Measurements from ENCODE around the gene ZNF440. TPM values are rescaled to one million over a fixed set of nuclear protein-coding genes. Genes with fewer than 3 reads are reported as not detected.

The ZNF440 gene
- 11.6 and 11.9 TPM in 2 replicates for total RNA-seq (2014; rRNA removed)
- percentile 88 among the genes with signal in this experiment for Bru-seq, nascent RNA
- BruChase-seq, experiment 1, labeled RNA remaining after a 6-hour chase = percentile 87 among the genes with signal in this experiment
- BruChase-seq, experiment 2, labeled RNA remaining after a 2-hour chase = percentile 93 among the genes with signal in this experiment
- long read RNA-seq, full-length matches to known transcripts = 14 of 28 reads
- long read RNA-seq, partial matches to known transcripts = 0 of 28 reads
- long read RNA-seq, other reads (novel, unspliced or antisense) = 14 of 28 reads

DNA sequence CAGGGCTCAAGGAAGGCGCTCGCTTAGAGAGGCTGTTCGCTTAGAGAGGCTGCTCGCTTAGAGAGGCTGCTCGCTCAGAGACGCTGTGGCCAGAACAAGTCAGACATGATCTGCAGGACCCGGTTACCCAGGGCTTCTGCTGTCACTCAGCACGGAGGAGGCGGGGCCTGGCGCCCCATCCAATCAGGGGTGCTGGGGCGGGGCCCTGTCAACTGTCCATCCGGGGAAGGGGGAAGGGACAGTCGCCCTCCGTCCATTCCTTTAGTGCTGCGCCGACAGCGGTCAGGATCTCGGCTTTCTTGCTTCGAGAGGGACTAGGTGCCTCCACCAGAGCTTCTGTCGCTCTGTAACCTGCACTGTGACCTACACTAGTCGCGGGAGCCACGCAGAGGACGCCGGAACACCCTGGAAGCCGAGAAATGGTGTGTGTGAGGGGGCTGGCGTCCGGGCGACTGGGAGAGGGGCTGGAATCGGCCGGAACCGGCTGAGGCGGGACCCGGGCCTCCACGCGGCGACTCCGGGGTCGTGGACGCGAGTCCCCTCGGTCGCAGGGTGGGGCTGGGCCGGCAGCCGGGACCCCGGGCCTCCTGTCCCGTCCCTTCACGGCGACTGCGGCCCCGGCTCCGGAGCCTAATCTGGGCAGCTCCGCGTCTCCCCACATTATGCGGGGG, at the start of gene ZNF440:
TSS of gene ZNF440 (plus strand) at position 245 of the 671 bp plus-strand sequence. CDS start at position 420, 175 bp downstream.
- TSS peak; percentile 64 for BruUV-seq (replicated peaks)
- Histone ChIP-seq H3K4me1 (ENCODE audit: insufficient read depth, low read length) (no peaks in the 10 kb centered on the region; the same call in 1 of the 2 replicates), H3F3A (ENCODE audit: low read length, unreplicated experiment) (no peaks in the 10 kb centered on the region), H3K27me3 (ENCODE audit: low read length) (no peaks in the 10 kb centered on the region), H3K79me2 (ENCODE audit: low read length) (peaks cover 17% of the 10 kb centered on the region), H4K20me1 (ENCODE audit: low read length) (no peaks in the 10 kb centered on the region), H3K27ac (ENCODE audit: low read length) (no peak within 1 kb of the TSS), H3K4me3 (ENCODE audit: low read length) (peak within 1 kb of the TSS; percentile 78), H3K36me3 (ENCODE audit: low read depth, low read length) (peaks cover 24% of the 10 kb centered on the region), H2AFZ (ENCODE audit: low read length) (peak within 1 kb of the TSS; percentile 91), H3K9me3 (ENCODE audit: low read length) (peaks cover 16% of the 10 kb centered on the region; the same call in 1 of the 2 replicates), H3K4me2 (ENCODE audit: low read length) (peak within 1 kb of the TSS; percentile 86), H3K9ac (ENCODE audit: low read length) (peak within 1 kb of the TSS; percentile 62), H3K9me2 (replicated peaks; ENCODE audit: low read length) (no peaks in the 10 kb centered on the region)
- intact Hi-C loops (cut with micrococcal nuclease) = no loop called here
- CTCF ChIA-PET = interaction anchor here (1.8 kb wide), 1 partner anchor 17 kb away, joined by 17 read pairs; no protein-coding TSS in a partner anchor
- POLR2A ChIA-PET (ENCODE audit: unreplicated experiment) = interaction anchor here (0.5 to 0.6 kb wide), 2 partner anchors 17 to 945 kb away, joined by 3 to 5 read pairs; no protein-coding TSS in a partner anchor
- peak; percentile 98 for DNase-seq
- TF ChIP-seq, protein P1, sequence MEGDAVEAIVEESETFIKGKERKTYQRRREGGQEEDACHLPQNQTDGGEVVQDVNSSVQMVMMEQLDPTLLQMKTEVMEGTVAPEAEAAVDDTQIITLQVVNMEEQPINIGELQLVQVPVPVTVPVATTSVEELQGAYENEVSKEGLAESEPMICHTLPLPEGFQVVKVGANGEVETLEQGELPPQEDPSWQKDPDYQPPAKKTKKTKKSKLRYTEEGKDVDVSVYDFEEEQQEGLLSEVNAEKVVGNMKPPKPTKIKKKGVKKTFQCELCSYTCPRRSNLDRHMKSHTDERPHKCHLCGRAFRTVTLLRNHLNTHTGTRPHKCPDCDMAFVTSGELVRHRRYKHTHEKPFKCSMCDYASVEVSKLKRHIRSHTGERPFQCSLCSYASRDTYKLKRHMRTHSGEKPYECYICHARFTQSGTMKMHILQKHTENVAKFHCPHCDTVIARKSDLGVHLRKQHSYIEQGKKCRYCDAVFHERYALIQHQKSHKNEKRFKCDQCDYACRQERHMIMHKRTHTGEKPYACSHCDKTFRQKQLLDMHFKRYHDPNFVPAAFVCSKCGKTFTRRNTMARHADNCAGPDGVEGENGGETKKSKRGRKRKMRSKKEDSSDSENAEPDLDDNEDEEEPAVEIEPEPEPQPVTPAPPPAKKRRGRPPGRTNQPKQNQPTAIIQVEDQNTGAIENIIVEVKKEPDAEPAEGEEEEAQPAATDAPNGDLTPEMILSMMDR (conservative IDR thresholded peaks at IDR 0.05; ENCODE audit: low read depth, low read length) = no peak
- TF ChIP-seq EZH2 (IDR thresholded peaks at IDR 0.05; ENCODE audit: low read length, unreplicated experiment) = no peak
- TF ChIP-seq EZH2phosphoT487 (IDR thresholded peaks at IDR 0.05; ENCODE audit: borderline replicate concordance, low read length) = no peak
- ATAC-seq = peak; percentile 99

DNA sequence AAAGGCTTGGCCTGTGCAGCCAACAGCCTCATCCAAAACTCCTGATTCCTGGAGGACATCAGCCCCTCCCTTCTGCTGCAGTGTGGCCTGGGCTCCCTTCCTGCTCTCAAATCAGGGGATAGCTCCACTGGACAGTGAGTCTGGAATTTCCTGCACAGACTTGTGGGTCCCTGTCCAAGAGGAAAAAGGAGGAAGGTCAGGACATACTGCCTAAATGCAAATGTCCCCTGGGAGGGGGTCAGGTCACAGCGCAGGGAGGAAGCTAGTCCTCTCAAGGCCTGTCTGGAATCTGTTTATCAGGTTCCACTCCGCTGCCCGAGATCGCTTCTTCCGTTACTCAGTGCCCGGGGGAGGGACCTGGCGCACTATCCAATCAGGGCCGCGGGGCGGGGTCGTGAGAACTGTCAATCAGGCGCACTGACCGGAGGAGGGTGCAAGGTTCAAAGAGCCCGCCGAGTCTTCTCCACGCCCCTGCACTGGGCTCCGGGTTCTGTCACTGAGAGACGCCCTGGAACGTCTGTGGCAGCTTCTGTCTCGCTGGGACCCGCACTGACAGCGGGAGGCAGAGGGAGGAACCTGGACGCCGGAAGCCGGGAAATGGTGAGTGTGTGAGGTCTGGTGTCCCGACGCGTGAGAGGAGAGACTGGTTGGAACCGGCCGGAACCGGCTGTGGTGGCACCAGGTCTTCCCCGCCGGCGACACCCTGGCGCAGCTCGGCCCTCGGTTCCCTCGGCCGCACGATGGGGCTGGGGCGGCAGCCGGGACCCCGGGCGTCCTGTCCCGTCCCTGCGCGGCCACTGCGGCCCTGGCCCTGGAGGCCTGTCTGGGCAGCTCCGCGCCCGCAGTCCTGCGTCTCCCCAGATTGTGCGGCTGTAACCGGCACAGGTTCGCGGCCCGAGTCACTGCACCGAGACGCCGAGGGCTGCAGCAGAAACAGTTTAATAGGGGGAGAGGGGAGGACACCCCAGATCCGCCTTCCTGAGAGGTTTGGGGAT, 47.2 kb upstream of the ZNF440 start, which contains the start of gene ZNF441:
TSS of gene ZNF441 (plus strand) at position 404 of the 995 bp plus-strand sequence. CDS start at position 598, 194 bp downstream.
- Histone ChIP-seq H3K27ac (ENCODE audit: low read length) (peak within 1 kb of the TSS; percentile 49), H2AFZ (ENCODE audit: low read length) (peak within 1 kb of the TSS; percentile 89), H3K4me2 (ENCODE audit: low read length) (peak within 1 kb of the TSS; percentile 92), H3K9me3 (ENCODE audit: low read length) (peaks cover 21% of the 10 kb centered on the region), H4K20me1 (ENCODE audit: low read length) (no peaks in the 10 kb centered on the region), H3K79me2 (ENCODE audit: low read length) (peaks cover 22% of the 10 kb centered on the region), H3K9ac (ENCODE audit: low read length) (peak within 1 kb of the TSS; percentile 81), H3K36me3 (ENCODE audit: low read depth, low read length) (peaks cover 20% of the 10 kb centered on the region; the same call in 1 of the 2 replicates), H3K4me3 (ENCODE audit: low read length) (peak within 1 kb of the TSS; percentile 77), H3F3A (ENCODE audit: low read length, unreplicated experiment) (no peaks in the 10 kb centered on the region), H3K27me3 (ENCODE audit: low read length) (no peaks in the 10 kb centered on the region), H3K4me1 (ENCODE audit: insufficient read depth, low read length) (peaks cover 8% of the 10 kb centered on the region; the same call in 1 of the 2 replicates), H3K9me2 (replicated peaks; ENCODE audit: low read length) (no peaks in the 10 kb centered on the region)
- DNase-seq (peak; percentile 98), ATAC-seq (peak; percentile 97)
- ChIA-PET CTCF (interaction anchor here (0.6 to 1.1 kb wide), 2 partner anchors 31 to 557 kb away, joined by 3 read pairs; no protein-coding TSS in a partner anchor), POLR2A (ENCODE audit: unreplicated experiment) (interaction anchor here (0.5 to 0.6 kb wide), 5 partner anchors 27 to 607 kb away, joined by 3 to 7 read pairs (median 4); no protein-coding TSS in a partner anchor)
- intact Hi-C loops (cut with micrococcal nuclease) = loop anchor here (1.0 kb wide), 2 partner anchors 28 to 67 kb away; no protein-coding TSS in a partner anchor
- TF ChIP-seq EZH2phosphoT487 (IDR thresholded peaks at IDR 0.05; ENCODE audit: borderline replicate concordance, low read length) (no peak), EZH2 (IDR thresholded peaks at IDR 0.05; ENCODE audit: low read length, unreplicated experiment) (no peak)
- TF ChIP-seq, protein P1 (conservative IDR thresholded peaks at IDR 0.05; ENCODE audit: low read depth, low read length) = no peak
- TSS peak; percentile 93 for BruUV-seq (replicated peaks)

Data from PC-3 (cell line).